Islet of Langerhans (tissue), 1 donor: ENCODE measurements around the gene ITGA5.

Experiments used
- FAIRE-seq: peaks from one replicate; lab custom pipeline; 2011; peaks lifted over from hg19 to GRCh38; lab: Jason Lieb, UNC

ITGA5 gene

GRCh38 chr12:54352022-54352531, 67.0 kb downstream of the ITGA5 start:
- FAIRE-seq: no peak

DNA sequence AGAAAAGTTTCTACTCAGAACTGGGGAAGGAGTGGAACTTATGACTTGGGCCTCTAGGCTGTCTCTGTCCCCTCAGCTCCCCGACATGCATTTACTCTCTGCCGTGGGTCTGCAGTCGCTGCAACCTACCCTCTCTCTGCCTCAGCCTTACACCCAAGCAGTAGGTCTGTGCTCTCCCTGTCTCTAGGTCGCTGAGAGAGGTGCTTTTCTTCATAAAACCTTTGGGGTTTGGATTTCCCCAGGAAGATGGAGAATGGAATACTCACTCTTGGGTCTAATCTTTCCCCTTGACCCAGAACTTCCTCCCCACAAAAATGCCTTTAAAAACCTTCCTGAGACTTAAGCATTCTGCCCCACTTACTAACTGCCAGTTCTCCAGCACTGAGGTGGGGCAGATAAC, 67.7 kb downstream of the ITGA5 start:
- no peak for FAIRE-seq

- no peak for FAIRE-seq
Observed at GRCh38 chr12:54350743-54351142, 68.3 kb downstream of the ITGA5 start.

DNA sequence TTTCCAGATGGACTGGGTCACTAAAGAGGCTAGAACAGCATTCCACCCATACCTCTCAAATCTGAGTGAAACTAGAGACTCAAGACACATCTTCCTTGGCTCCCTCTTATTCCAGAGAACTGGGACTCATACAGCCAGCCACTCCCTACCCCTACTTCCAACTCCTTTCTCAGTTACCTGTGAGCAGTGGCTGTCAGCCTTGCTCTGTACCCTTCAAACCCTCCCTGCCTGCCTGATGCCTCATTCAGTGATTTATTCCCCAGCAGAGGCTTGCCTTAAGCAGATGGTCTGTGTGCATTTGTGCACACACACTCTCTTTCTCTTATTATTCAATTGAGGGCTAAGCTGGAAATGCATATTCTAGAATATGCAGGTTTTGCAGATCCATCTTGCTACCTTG, 69.4 kb downstream of the ITGA5 start:
- FAIRE-seq: no peak

- no peak for FAIRE-seq
Observed at GRCh38 chr12:54349036-54349435, 70.0 kb downstream of the ITGA5 start.
